ENCODE data around the gene MSL1. TPM values are rescaled to one million over a fixed set of nuclear protein-coding genes. Genes with fewer than 3 reads are reported as not detected.

Gene MSL1
- total RNA-seq, result 100 to 1,000 TPM in 1 of 2 donors, 10 to 100 TPM in 1; 83.4 to 140 TPM

GRCh38 chr17:40121181-40122135, at the start of gene MSL1:
MSL1 (plus strand) TSS chr17:40121971; CDS start chr17:40122613, 642 bp downstream.
- H3K9me3 Mint-ChIP-seq, result no peaks in the 10 kb centered on the region
- H3K27ac Mint-ChIP-seq, result peak within 1 kb of the TSS; percentile 84 to 95
- H3K36me3 Mint-ChIP-seq, result peaks cover 31 to 32% of the 10 kb centered on the region in 2 donors
- DNase-seq (ENCODE audit: low spot score in 2 of 2) (peak; percentile 85 to 89), ATAC-seq (peak; percentile 77)

- Mint-ChIP-seq H3K9me3 (peaks cover 0 to 3% of the 10 kb centered on the region in 2 donors), H3K27ac (no peak overlapping the region), H3K36me3 (no peaks in the 10 kb centered on the region)
- DNase-seq (ENCODE audit: low spot score in 2 of 2), result no peak
- no peak for ATAC-seq
Measured at GRCh38 chr17:40072040-40072734, 49.6 kb upstream of the MSL1 start.

- Mint-ChIP-seq H3K9me3 (no peaks in the 10 kb centered on the region), H3K27ac (no peak overlapping the region), H3K36me3 (no peaks in the 10 kb centered on the region)
- DNase-seq (ENCODE audit: low spot score in 2 of 2) (no peak), ATAC-seq (no peak)
Measured at GRCh38 chr17:40072735-40073346, 48.9 kb upstream of the MSL1 start.

GRCh38 chr17:40073454-40074174, 48.2 kb upstream of the MSL1 start:
- no peak overlapping the region for H3K27ac Mint-ChIP-seq
- no peaks in the 10 kb centered on the region for H3K36me3 Mint-ChIP-seq
- DNase-seq (ENCODE audit: low spot score in 2 of 2), result no peak
- no peaks in the 10 kb centered on the region for H3K9me3 Mint-ChIP-seq
- no peak for ATAC-seq

GRCh38 chr17:40074175-40074512, 47.6 kb upstream of the MSL1 start:
- DNase-seq (ENCODE audit: low spot score in 2 of 2) (no peak), ATAC-seq (no peak)
- H3K36me3 Mint-ChIP-seq, result no peaks in the 10 kb centered on the region
- no peaks in the 10 kb centered on the region for H3K9me3 Mint-ChIP-seq
- no peak overlapping the region for H3K27ac Mint-ChIP-seq

- DNase-seq (ENCODE audit: low spot score in 2 of 2), result no peak
- peak in 1 of 2 donors; percentile 4 for ATAC-seq
- Mint-ChIP-seq H3K36me3 (no peaks in the 10 kb centered on the region), H3K9me3 (no peaks in the 10 kb centered on the region), H3K27ac (no peak overlapping the region)
Measured at GRCh38 chr17:40074871-40075200, 46.9 kb upstream of the MSL1 start.

GRCh38 chr17:40075201-40075941, 46.4 kb upstream of the MSL1 start:
- peak; percentile 79 to 86 for ATAC-seq
- Mint-ChIP-seq H3K9me3 (no peaks in the 10 kb centered on the region), H3K27ac (peak overlapping the region; percentile 35 to 77), H3K36me3 (no peaks in the 10 kb centered on the region)
- DNase-seq (ENCODE audit: low spot score in 2 of 2), result peak in 1 of 2 donors; percentile 80

- H3K36me3 Mint-ChIP-seq, result no peaks in the 10 kb centered on the region
- peak overlapping the region in 1 of 2 donors; percentile 35 for H3K27ac Mint-ChIP-seq
- no peak for ATAC-seq
- DNase-seq (ENCODE audit: low spot score in 2 of 2), result no peak
- H3K9me3 Mint-ChIP-seq, result no peaks in the 10 kb centered on the region
Measured at GRCh38 chr17:40075942-40076498, 45.8 kb upstream of the MSL1 start.

GRCh38 chr17:40076591-40076990, 45.2 kb upstream of the MSL1 start:
- no peaks in the 10 kb centered on the region for H3K36me3 Mint-ChIP-seq
- H3K9me3 Mint-ChIP-seq, result no peaks in the 10 kb centered on the region
- DNase-seq (ENCODE audit: low spot score in 2 of 2), result no peak
- no peak overlapping the region for H3K27ac Mint-ChIP-seq
- no peak for ATAC-seq

- no peak overlapping the region for H3K27ac Mint-ChIP-seq
- H3K9me3 Mint-ChIP-seq, result no peaks in the 10 kb centered on the region
- no peaks in the 10 kb centered on the region for H3K36me3 Mint-ChIP-seq
- ATAC-seq, result no peak
- no peak for DNase-seq (ENCODE audit: low spot score in 2 of 2)
Measured at GRCh38 chr17:40079545-40079944, 42.2 kb upstream of the MSL1 start.

- DNase-seq (ENCODE audit: low spot score in 2 of 2) (no peak), ATAC-seq (no peak)
- H3K9me3 Mint-ChIP-seq, result no peaks in the 10 kb centered on the region
- no peaks in the 10 kb centered on the region for H3K36me3 Mint-ChIP-seq
- peak overlapping the region in 1 of 2 donors; percentile 68 for H3K27ac Mint-ChIP-seq
Measured at GRCh38 chr17:40084477-40084876, 37.3 kb upstream of the MSL1 start.

- no peaks in the 10 kb centered on the region for H3K36me3 Mint-ChIP-seq
- peak; percentile 55 to 77 for ATAC-seq
- peak in 1 of 2 donors; percentile 71 for DNase-seq (ENCODE audit: low spot score in 2 of 2)
Measured at GRCh38 chr17:40086150-40087044, 35.4 kb upstream of the MSL1 start.

GRCh38 chr17:40087049-40087794, 34.5 kb upstream of the MSL1 start:
- DNase-seq (ENCODE audit: low spot score in 2 of 2) (no peak), ATAC-seq (no peak)
- Mint-ChIP-seq H3K36me3 (no peaks in the 10 kb centered on the region), H3K9me3 (no peaks in the 10 kb centered on the region), H3K27ac (peak overlapping the region in 1 of 2 donors; percentile 1)

More at GRCh38 chr17:40086150-40087044, 35.4 kb upstream of the MSL1 start:
- Mint-ChIP-seq H3K9me3 (no peaks in the 10 kb centered on the region), H3K27ac (peak overlapping the region; percentile 1 to 81)
